Endothelial cell of umbilical vein (primary cell): ENCODE measurements around the gene NCBP1.

ENCODE experiments used
- CTCF ChIP-seq, 2 donors: IDR thresholded peaks; 1 replicate in 1 of 2; 2 replicates in 1 of 2; pipeline ENCODE4 v1.5.1; 2011; ENCODE audit warnings: low read length in 2 of 2, mild to moderate bottlenecking in 2 of 2, moderate library complexity in 2 of 2, control low read depth in 1 of 2, inconsistent platforms in 1 of 2, low read depth in 1 of 2; ENCODE audit not compliant: insufficient read depth in 1 of 2; ENCODE audit errors: extremely low read depth in 1 of 2
- EZH2 ChIP-seq: IDR thresholded peaks from 2 replicates; pipeline ENCODE4 v1.6.1; 2012; ENCODE audit warnings: borderline replicate concordance, low read depth, mild to moderate bottlenecking, moderate library complexity, low read length, inconsistent platforms; ENCODE audit not compliant: severe bottlenecking
- GATA2 ChIP-seq: IDR thresholded peaks from 2 replicates; pipeline ENCODE4 v1.7.0; 2011; ENCODE audit warnings: low read depth, mild to moderate bottlenecking, moderate library complexity, mixed read lengths, low read length; ENCODE audit not compliant: insufficient read length, insufficient read depth
- JUN ChIP-seq: IDR thresholded peaks from 2 replicates; pipeline ENCODE4 v1.6.1; 2011; ENCODE audit warnings: borderline replicate concordance, low read depth; ENCODE audit not compliant: insufficient read length, insufficient read depth
- MAX ChIP-seq: IDR thresholded peaks from 2 replicates; pipeline ENCODE4 v1.6.1; 2011; ENCODE audit not compliant: insufficient read depth, insufficient read length
- MYC ChIP-seq: IDR thresholded peaks from one replicate; pipeline ENCODE4 v1.6.1; 2011; ENCODE audit warnings: mild to moderate bottlenecking, low read depth, low read length
- POLR2A ChIP-seq: IDR thresholded peaks from 2 replicates; pipeline ENCODE4 v1.6.1; 2012; ENCODE audit warnings: low read depth, mild to moderate bottlenecking, control low read depth, low read length
- POLR2AphosphoS5 ChIP-seq: IDR thresholded peaks from 2 replicates; pipeline ENCODE4 v1.6.1; 2012; ENCODE audit warnings: low read depth, mild to moderate bottlenecking, control low read depth, low read length, moderate library complexity; ENCODE audit not compliant: insufficient read depth

GRCh38 chr9:97717866-97718265 lies 84.2 kb downstream of the NCBP1 start:
- TF ChIP-seq CTCF (IDR thresholded peaks at IDR 0.05; ENCODE audit: extremely low read depth in 1 of 2, insufficient read depth in 1 of 2, low read depth in 1 of 2, low read length in 2 of 2): no peak
- TF ChIP-seq POLR2A: no peak
- no peak for TF ChIP-seq MAX
- no peak for TF ChIP-seq EZH2
- TF ChIP-seq MYC: no peak
- TF ChIP-seq JUN: no peak
- no peak for TF ChIP-seq GATA2
- no peak for TF ChIP-seq POLR2AphosphoS5
